ENCODE data around the gene RAB7A.

DNA sequence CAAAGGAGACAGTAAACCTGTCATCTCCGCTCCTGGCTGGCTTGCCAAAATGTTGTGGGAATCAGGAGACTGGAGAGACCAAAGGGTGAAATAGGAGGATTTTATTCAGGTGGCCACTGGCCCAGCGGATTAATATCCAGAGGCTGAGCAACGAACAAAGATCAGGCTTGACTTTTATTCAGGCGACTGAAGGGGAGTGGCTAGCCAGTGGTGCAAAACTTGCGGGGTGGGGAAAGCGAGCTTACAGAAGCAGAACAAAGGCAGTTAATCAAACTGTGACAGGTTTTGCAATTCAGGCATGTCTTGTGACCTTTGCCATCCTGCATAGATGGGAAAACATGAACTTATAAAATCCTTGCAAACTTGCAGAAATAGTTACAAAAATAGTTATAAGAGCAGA is 133.6 kb downstream of the RAB7A start:
- TF ChIP-seq, protein P1, sequence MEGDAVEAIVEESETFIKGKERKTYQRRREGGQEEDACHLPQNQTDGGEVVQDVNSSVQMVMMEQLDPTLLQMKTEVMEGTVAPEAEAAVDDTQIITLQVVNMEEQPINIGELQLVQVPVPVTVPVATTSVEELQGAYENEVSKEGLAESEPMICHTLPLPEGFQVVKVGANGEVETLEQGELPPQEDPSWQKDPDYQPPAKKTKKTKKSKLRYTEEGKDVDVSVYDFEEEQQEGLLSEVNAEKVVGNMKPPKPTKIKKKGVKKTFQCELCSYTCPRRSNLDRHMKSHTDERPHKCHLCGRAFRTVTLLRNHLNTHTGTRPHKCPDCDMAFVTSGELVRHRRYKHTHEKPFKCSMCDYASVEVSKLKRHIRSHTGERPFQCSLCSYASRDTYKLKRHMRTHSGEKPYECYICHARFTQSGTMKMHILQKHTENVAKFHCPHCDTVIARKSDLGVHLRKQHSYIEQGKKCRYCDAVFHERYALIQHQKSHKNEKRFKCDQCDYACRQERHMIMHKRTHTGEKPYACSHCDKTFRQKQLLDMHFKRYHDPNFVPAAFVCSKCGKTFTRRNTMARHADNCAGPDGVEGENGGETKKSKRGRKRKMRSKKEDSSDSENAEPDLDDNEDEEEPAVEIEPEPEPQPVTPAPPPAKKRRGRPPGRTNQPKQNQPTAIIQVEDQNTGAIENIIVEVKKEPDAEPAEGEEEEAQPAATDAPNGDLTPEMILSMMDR (IDR thresholded peaks at IDR 0.05), result no peak
- TF ChIP-seq POLR2A (IDR thresholded peaks at IDR 0.05) (no peak), POLR2AphosphoS5 (IDR thresholded peaks at IDR 0.05) (no peak)
